Prostate gland (tissue), 2 donors: Measurements from ENCODE around the gene FHDC1.

Experiments
- CTCF ChIP-seq, 4 experiments: fragments of 200-600 bp in 2 of 4; fragments of 450-650 bp in 2 of 4; sonication (generic) in 2 of 4; IDR thresholded peaks; 1 replicate in 3 of 4; 2 replicates in 1 of 4; pipeline ENCODE4 v1.5.1; 2016 to 2019; ENCODE audit warnings: antibody characterized with exemption in 4 of 4, mild to moderate bottlenecking in 2 of 4, moderate library complexity in 2 of 4
- POLR2A ChIP-seq: fragments of 450-650 bp; IDR thresholded peaks from one replicate; pipeline ENCODE4 v1.6.1; 2016; ENCODE audit warnings: antibody characterized with exemption, mild to moderate bottlenecking
- POLR2AphosphoS5 ChIP-seq: sonication (generic); formaldehyde crosslinking; IDR thresholded peaks from one replicate; pipeline ENCODE4 v1.6.1; 2017; ENCODE audit warnings: antibody characterized with exemption

GRCh38 chr4:152996672-152997071 lies 60.5 kb downstream of the FHDC1 start:
- TF ChIP-seq CTCF (IDR thresholded peaks at IDR 0.05): no peak
- no peak for TF ChIP-seq POLR2AphosphoS5
- no peak for TF ChIP-seq POLR2A
